DMS53 treated with DMSO at 0.1 percent for 48 hours (cell line): ENCODE results near the gene SLC4A7.
A peak's percentile ranks its signal among the peaks of the same experiment; 100 is the strongest.
"Not testable (repeated sequence)": the region's sequence is repeated elsewhere in the genome, so short reads cannot be mapped to it uniquely, and the experiment has no call there.

Source experiments
- DNase-seq: peaks from one replicate; lab custom pipeline; 2025; ENCODE audit not compliant: unreplicated experiment; lab: John Stamatoyannopoulos, UW

Gene SLC4A7

DNA sequence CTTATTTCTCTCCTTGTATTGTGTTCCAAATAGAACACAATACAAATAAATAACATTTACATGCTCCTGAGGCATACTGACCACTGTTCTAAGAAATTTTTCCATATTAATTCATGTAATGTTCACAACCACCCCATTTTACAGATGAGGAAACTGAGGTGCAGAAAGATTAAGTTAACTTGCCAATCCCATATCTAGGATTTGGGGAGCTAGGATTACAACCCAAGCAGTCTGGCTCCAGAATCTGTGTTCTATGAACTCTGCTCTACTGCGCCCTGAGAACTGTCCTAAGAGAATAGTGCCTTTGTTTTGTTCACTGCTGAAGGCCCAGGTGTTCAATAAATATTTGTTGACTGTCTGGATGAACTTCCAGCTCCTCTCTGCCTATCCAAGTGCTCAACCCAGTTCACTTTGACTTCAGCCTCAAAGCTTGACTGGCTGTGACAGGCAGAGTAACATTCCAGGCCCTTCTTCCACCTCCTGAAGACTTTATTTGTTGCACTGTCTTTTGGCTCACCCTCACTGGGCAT lies 118.1 kb downstream of the SLC4A7 start:
- DNase-seq, result no peak

- peak; percentile 58 for DNase-seq
Measured at GRCh38 chr3:27360113-27361078, 123.8 kb downstream of the SLC4A7 start.

GRCh38 chr3:27358372-27358771 lies 125.8 kb downstream of the SLC4A7 start:
- DNase-seq, result no peak

DNA sequence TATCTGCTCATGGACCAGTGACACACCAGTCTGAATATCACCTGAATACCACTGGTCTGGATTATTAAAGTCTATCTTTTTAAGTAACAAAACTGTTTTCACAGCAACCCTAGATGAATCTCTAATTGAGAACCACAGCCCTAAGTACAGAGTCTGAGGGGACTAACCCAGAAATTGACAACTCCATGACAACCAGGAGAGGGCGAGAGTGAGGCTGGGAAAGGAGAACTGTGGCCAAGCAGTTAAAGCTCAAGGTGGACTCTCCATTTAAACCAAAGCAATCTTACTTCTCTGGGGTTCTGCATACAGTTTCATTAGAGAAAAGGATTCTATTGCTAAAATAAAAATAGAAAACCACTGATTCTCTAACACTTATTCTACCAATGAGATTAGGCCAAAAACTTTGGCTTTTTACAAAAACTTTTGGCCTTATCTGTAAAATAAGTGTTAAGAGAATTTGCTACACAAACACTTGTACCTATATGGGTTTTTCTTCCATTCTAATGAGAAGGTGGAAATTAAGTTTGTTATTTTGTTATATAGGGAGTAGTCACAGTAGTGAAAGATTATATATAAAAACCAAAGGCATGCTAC lies 126.4 kb downstream of the SLC4A7 start:
- DNase-seq, result peak; percentile 32

DNA sequence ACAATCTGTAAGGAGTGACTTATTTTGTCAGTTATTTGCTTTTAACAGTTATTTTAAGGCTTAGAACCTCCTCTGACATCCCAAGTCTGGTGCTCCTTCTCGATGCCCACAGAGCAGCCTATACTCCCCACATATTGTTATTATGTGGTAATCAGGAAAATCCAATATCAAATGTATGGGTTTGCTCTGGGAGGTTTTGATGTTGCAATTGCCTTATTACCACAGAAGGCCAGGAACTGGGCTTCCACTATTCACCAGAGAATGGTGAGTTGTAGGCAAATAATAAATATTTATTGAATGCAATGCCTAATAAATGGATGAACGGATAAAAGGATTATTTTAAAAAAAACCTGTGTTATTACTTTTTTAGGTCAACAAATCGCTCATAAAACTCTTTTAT lies 127.2 kb downstream of the SLC4A7 start:
- DNase-seq, result no peak

DNA sequence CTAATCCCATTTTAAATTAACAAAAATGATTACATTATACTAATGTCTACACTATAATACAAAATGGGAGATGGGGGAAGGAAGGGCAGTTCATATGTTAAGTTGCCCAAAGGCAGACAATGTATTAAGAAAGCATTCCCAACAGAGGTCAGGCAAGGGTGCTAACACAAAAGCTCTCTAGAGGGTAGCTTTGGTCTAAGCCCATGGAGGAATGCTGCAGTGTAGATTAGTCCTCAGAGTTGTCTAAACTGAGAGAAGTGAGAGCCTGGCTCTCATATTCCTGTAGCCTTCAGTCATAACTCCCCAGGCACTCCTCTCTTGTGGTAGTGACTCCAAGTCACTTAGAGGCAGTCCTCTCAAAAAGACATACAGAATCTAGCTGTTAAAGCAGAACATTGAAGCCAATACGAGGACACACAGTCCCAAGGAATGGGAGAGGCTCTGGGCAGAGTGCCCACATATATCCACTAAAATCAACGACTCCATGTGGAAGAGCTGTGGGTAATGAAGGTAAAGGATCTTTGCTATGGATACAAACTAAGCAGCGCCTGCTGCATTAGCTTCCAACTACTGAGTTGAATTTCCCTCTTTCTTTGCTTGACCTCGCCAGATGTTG lies 129.5 kb downstream of the SLC4A7 start:
- DNase-seq, result no peak

- DNase-seq, result no peak
Measured at GRCh38 chr3:27354161-27354560, 130.0 kb downstream of the SLC4A7 start.

DNA sequence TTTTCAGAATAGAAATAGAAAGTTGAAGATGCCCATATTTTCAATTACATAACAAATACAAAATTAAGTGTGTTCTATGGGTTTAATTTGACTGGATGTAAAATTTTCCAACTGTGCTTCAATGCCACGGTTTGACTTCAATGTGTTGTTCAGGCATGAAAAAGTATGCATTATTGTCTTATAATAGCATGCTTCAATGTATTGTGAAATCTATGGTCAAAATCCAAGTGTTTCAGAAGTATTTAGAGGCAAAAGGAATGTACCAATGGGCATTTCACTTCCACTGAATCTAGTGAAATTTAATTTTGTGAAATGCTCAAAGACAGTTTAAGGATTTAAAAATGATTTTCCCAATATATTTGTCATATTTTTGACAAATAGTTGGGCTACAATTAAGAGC lies 131.0 kb downstream of the SLC4A7 start:
- no peak for DNase-seq

DNA sequence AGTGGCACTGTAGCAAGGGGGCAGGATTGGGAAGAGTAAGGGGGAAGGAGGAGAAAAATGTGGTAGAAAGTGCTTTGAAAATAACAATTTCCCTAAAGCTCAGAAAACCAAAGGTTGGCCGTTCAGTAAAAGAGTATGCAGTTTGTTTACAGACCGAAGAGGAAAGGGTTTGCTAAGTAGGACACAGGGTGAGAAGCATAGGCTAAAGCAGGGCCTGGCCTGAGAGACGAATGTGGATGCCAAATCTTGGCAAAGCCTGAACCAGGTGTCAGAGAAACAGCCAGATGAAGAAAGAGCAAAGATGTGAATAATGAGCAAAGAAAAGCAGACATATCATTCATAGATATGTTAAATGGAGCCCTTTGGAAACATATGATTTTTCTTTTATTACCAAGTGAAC lies 132.1 kb downstream of the SLC4A7 start:
- no peak for DNase-seq

GRCh38 chr3:27349832-27350231 lies 134.4 kb downstream of the SLC4A7 start:
- no peak for DNase-seq

DNA sequence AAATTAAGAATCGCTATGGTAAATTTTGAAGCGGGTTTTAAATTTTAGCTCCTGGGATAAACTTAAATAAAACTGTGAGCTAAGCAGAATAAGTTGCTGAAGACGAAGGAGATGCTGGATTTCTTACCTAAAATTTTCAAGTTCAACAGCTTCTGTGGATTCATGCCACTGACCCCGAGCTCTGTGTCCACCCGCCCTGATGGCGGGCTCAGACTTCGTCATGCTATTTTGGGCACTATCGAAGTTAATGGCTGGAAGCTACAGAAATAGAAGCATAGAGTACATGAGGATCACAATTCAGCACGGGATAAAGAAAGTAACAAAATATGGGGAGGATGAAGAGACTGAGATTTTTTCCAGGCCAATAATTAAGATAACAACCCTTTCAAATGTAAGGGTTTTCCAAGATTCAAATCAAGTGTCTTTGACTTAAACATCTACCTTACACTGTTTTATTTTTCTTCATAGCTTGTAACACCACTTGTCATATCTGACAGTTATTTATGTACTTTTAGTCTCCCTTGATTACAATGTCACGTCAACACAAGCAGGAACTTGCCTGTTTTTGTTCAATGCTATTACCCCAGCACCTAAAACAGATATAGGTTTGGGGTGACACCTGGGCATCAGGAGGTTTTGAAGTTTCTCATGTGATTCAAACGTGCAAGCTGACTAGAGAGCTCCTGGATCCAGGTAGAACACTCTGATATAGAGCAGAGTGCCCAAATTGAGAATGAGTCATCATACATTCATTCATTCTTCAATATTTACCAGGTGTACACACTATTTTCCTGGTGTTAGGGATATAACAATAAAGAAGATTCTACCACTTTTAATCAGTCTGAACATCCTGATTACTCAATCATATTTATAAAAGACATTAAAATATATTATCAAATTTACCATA lies 138.0 kb downstream of the SLC4A7 start:
- DNase-seq, result peak; percentile 17

- no peak for DNase-seq
Measured at GRCh38 chr3:27345493-27345892, 138.7 kb downstream of the SLC4A7 start.

GRCh38 chr3:27345045-27345444 lies 139.1 kb downstream of the SLC4A7 start:
- DNase-seq, result no peak

DNA sequence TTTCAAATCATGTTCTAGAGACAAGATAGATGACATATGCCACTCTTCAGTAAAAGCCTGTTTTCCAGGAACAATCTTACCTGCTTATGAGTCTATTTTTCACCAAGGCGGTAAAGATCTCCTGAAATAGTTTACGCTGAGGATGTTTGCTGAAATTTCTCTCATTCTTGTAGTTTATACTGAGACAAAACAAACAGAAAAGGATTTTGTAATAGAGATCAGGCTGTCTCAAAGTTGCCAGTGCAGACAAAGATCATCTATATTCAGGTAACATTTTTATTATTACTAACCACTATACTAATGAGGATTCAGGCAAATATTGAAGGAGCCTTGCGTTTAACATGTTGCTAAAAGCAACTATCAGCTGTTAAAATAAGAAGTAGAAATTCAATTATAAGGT lies 140.0 kb downstream of the SLC4A7 start:
- no peak for DNase-seq

GRCh38 chr3:27342267-27342666 lies 141.9 kb downstream of the SLC4A7 start:
- no peak for DNase-seq

- DNase-seq, result no peak
Measured at GRCh38 chr3:27340534-27340933, 143.7 kb downstream of the SLC4A7 start.

DNA sequence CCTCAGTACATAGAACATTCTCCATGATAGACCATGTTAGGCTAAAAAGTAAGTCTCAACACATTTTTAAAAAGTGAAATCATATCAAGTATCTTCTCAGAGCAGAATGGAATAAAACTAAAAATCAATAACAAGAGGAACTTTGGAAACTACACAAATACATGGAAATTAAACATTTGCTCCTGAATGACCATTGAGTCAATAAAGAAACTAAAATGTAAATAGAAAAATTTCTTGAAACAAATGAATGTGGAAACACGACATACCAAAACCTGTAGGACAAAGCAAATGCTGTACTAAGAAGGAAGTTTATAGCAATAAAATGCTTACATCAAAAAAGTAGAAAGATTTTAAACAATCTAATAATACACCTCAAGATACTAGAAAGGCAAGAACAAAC lies 148.6 kb downstream of the SLC4A7 start:
- DNase-seq, result no peak

GRCh38 chr3:27333843-27334242 lies 150.3 kb downstream of the SLC4A7 start:
- DNase-seq, result no peak

DNA sequence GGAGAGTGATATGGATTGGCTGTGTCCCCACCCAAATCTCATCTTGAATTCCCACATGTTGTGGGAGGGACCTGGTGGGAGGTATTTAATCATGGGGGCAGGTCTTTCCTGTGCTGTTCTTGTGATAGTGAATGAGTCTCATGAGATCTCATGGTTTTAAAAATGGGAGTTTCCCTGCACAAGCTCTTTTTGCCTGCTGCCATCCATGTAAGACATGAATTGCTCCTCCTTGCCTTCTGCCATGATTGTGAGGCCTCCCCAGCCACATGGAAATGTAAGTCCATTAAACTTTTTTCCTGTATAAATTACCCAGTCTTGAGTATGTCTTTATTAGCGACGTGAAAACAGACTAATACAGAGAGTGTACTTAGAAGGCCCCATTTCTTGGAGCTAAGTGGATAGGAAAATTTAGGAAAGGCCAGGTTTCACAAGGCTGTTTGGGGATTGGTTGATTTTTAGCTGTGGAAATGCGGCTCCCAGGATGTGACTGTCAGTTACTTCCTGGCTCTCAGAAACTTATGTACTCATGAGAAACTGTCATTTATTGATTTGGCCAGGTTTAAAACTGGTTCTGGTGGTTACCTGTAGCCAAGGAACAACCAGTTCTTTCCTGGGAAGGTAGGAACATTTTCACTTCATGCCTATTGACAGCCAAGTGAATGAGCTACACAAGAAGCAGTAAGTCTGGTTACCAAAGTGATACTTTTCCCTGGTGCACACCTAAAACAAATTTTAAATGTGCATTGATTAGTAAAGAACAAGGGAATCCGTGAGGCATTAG lies 155.0 kb downstream of the SLC4A7 start:
- not testable (repeated sequence) for DNase-seq
